Skin epidermis (tissue), 12 donors: Measurements from ENCODE around the gene FCN1.

Source experiments
- H3K27ac ChIP-seq, 21 experiments: fragments of 200-600 bp; sonication (generic) in 11 of 21; one replicate each; pipeline ENCODE4 v1.5.0; 2020; ENCODE audit warnings: mild to moderate bottlenecking in 3 of 21, inconsistent platforms in 2 of 21, moderate library complexity in 2 of 21
- H3K4me3 ChIP-seq, 7 experiments: fragments of 200-600 bp; sonication (generic) in 2 of 7; one replicate each; pipeline ENCODE4 v1.5.0; 2020; ENCODE audit warnings: inconsistent platforms in 2 of 7, mild to moderate bottlenecking in 2 of 7, moderate library complexity in 1 of 7

Gene FCN1

GRCh38 chr9:134883040-134883782 lies 34.5 kb downstream of the FCN1 start:
- H3K4me3 ChIP-seq: no peak overlapping the region
- H3K27ac ChIP-seq: no peak overlapping the region

GRCh38 chr9:134882204-134882785 lies 35.4 kb downstream of the FCN1 start:
- Histone ChIP-seq H3K27ac (no peak overlapping the region), H3K4me3 (no peak overlapping the region)

- no peak overlapping the region for H3K27ac ChIP-seq
Observed at GRCh38 chr9:134881313-134881670, 36.4 kb downstream of the FCN1 start.

GRCh38 chr9:134880484-134881312 lies 37.0 kb downstream of the FCN1 start, which contains the start of gene FCN2:
TSS of gene FCN2 (plus strand) at chr9:134880810. CDS start at chr9:134880822, 12 bp downstream.
- no peak within 1 kb of the TSS for H3K4me3 ChIP-seq
- no peak within 1 kb of the TSS for H3K27ac ChIP-seq

More at GRCh38 chr9:134881313-134881670, 36.4 kb downstream of the FCN1 start:
- no peak overlapping the region for H3K4me3 ChIP-seq

- Histone ChIP-seq H3K27ac (no peak overlapping the region), H3K4me3 (no peak overlapping the region)
Observed at GRCh38 chr9:134879664-134880483, 37.8 kb downstream of the FCN1 start.

GRCh38 chr9:134877541-134877940 lies 40.2 kb downstream of the FCN1 start:
- H3K27ac ChIP-seq: no peak overlapping the region

GRCh38 chr9:134875371-134875770 lies 42.3 kb downstream of the FCN1 start:
- H3K27ac ChIP-seq: no peak overlapping the region
- H3K4me3 ChIP-seq: no peak overlapping the region

More at GRCh38 chr9:134877541-134877940, 40.2 kb downstream of the FCN1 start:
- no peak overlapping the region for H3K4me3 ChIP-seq

- H3K27ac ChIP-seq: no peak overlapping the region
- no peak overlapping the region for H3K4me3 ChIP-seq
Observed at GRCh38 chr9:134872482-134873231, 45.1 kb downstream of the FCN1 start.

GRCh38 chr9:134871697-134872340 lies 45.9 kb downstream of the FCN1 start:
- H3K27ac ChIP-seq: no peak overlapping the region

GRCh38 chr9:134870746-134871662 lies 46.7 kb downstream of the FCN1 start:
- no peak overlapping the region for H3K4me3 ChIP-seq
- no peak overlapping the region for H3K27ac ChIP-seq

More at GRCh38 chr9:134871697-134872340, 45.9 kb downstream of the FCN1 start:
- H3K4me3 ChIP-seq: no peak overlapping the region

GRCh38 chr9:134870301-134870694 lies 47.4 kb downstream of the FCN1 start:
- Histone ChIP-seq H3K4me3 (no peak overlapping the region), H3K27ac (no peak overlapping the region)

- H3K4me3 ChIP-seq: no peak overlapping the region
- H3K27ac ChIP-seq: no peak overlapping the region
Observed at GRCh38 chr9:134869554-134870300, 48.0 kb downstream of the FCN1 start.

- Histone ChIP-seq H3K4me3 (no peak overlapping the region), H3K27ac (no peak overlapping the region)
Observed at GRCh38 chr9:134868751-134869553, 48.8 kb downstream of the FCN1 start.

GRCh38 chr9:134867917-134868750 lies 49.6 kb downstream of the FCN1 start:
- H3K4me3 ChIP-seq: no peak overlapping the region
- H3K27ac ChIP-seq: no peak overlapping the region

- Histone ChIP-seq H3K27ac (no peak overlapping the region), H3K4me3 (no peak overlapping the region)
Observed at GRCh38 chr9:134864821-134865190, 52.9 kb downstream of the FCN1 start.
